SK-N-SH (cell line): ENCODE measurements around the gene MAPRE2. TPM values are rescaled to one million over a fixed set of nuclear protein-coding genes. Genes with fewer than 3 reads are reported as not detected.

Source experiments
- CTCF ChIA-PET: fragments of 300-600, 350-600 bp; formaldehyde crosslinking; extraction: SDS; loops from one replicate; lab custom pipeline; 2021; lab: Yijun Ruan, JAX
- POLR2A ChIA-PET: fragments of 350-600 bp; sonication (Branson Sonifier 250); formaldehyde crosslinking; extraction: SDS; loops from one replicate; lab custom pipeline; 2020; ENCODE audit warnings: antibody characterized with exemption, inconsistent platforms; lab: Yijun Ruan, JAX
- DNase-seq: peaks from one replicate; pipeline ENCODE4 v3.0.0; 2012
- H2AFZ ChIP-seq: fragments of 200-600 bp; sonication (generic); 2 replicates; pipeline ENCODE4 v1.8.1; 2016; ENCODE audit warnings: antibody characterized with exemption, mild to moderate bottlenecking, low read depth
- H3F3A ChIP-seq: fragments of 200-600 bp; sonication (generic); replicated peaks from 2 replicates; pipeline ENCODE3; 2016; ENCODE audit warnings: antibody characterized with exemption, mild to moderate bottlenecking; ENCODE audit not compliant: insufficient read depth
- H3K27ac ChIP-seq, 2 experiments: fragments of 200-500 bp in 1 of 2; fragments of 200-600 bp in 1 of 2; sonication (Bioruptor generic) in 1 of 2; sonication (generic), shearing (Covaris generic) in 1 of 2; 2 replicates each; pipeline versions ENCODE4 v1.5.1 to v1.6.1; 2014 to 2016; ENCODE audit warnings: low read depth in 2 of 2, inconsistent platforms in 1 of 2, low read length in 1 of 2, mild to moderate bottlenecking in 1 of 2, mixed read lengths in 1 of 2
- H3K27me3 ChIP-seq: fragments of 200-600 bp; sonication (generic), shearing (Covaris generic); 2 replicates; pipeline ENCODE4 v1.6.1; 2016; ENCODE audit warnings: mixed run types; ENCODE audit not compliant: insufficient read depth
- H3K36me3 ChIP-seq, 2 experiments: fragments of 200-500 bp in 1 of 2; fragments of 200-600 bp in 1 of 2; sonication (Bioruptor generic) in 1 of 2; sonication (generic) in 1 of 2; replicated peaks in 1 of 2; 2 replicates each; pipeline versions ENCODE3 to v1.5.1; 2014 to 2016; ENCODE audit warnings: low read length in 1 of 2, mild to moderate bottlenecking in 1 of 2; ENCODE audit not compliant: insufficient read depth in 2 of 2, control insufficient read depth in 1 of 2
- H3K4me1 ChIP-seq, 2 experiments: fragments of 200-500 bp in 1 of 2; fragments of 200-600 bp in 1 of 2; sonication (Bioruptor generic) in 1 of 2; sonication (generic), shearing (Covaris generic) in 1 of 2; 2 replicates each; pipeline versions ENCODE4 v1.5.1 to v1.6.1; 2014 to 2016; ENCODE audit warnings: low read depth in 1 of 2, low read length in 1 of 2, mixed run types in 1 of 2; ENCODE audit not compliant: insufficient read depth in 2 of 2, control insufficient read depth in 1 of 2
- H3K4me2 ChIP-seq: fragments of 200-600 bp; sonication (generic), shearing (Covaris generic); 2 replicates; pipeline ENCODE4 v1.6.1; 2017; ENCODE audit warnings: mixed run types
- H3K4me3 ChIP-seq, 2 experiments: fragments of 200-500 bp in 1 of 2; fragments of 200-600 bp in 1 of 2; sonication (Bioruptor generic) in 1 of 2; sonication (generic), shearing (Covaris generic) in 1 of 2; 2 replicates each; pipeline versions ENCODE4 v1.5.1 to v1.8.1; 2014 to 2016; ENCODE audit warnings: low read depth in 2 of 2, inconsistent platforms in 1 of 2, low read length in 1 of 2, mild to moderate bottlenecking in 1 of 2, mixed read lengths in 1 of 2, moderate library complexity in 1 of 2
- H3K79me2 ChIP-seq: fragments of 200-600 bp; sonication (generic); 2 replicates; pipeline ENCODE4 v1.8.1; 2017; ENCODE audit warnings: mild to moderate bottlenecking; ENCODE audit not compliant: insufficient read depth
- H3K9ac ChIP-seq: fragments of 200-600 bp; sonication (generic); 2 replicates; pipeline ENCODE4 v1.6.1; 2017; ENCODE audit warnings: mixed run types
- H3K9me2 ChIP-seq: fragments of 200-600 bp; sonication (generic); 2 replicates; pipeline ENCODE4 v1.6.1; 2017; ENCODE audit warnings: mixed run types
- H3K9me3 ChIP-seq: fragments of 200-600 bp; sonication (generic); 2 replicates; pipeline ENCODE4 v1.6.1; 2017; ENCODE audit warnings: mixed run types, mild to moderate bottlenecking, moderate library complexity
- H4K20me1 ChIP-seq: fragments of 200-600 bp; sonication (generic); 2 replicates; pipeline ENCODE4 v1.6.1; 2017; ENCODE audit warnings: mild to moderate bottlenecking, mixed run types; ENCODE audit not compliant: insufficient read depth
- CHD2 ChIP-seq: fragments of 150-350 bp; IDR thresholded peaks from 2 replicates; pipeline ENCODE4 v1.6.1; 2018; ENCODE audit warnings: low read length; ENCODE audit not compliant: partially characterized antibody
- EP300 ChIP-seq, 2 experiments: IDR thresholded peaks; 2 replicates each; pipeline versions ENCODE4 v1.4.0 to v1.6.1; 2012; ENCODE audit warnings: borderline replicate concordance in 1 of 2, low read depth in 1 of 2, low read length in 1 of 2
- FOSL2 ChIP-seq: IDR thresholded peaks from 2 replicates; pipeline ENCODE4 v1.4.0; 2012; ENCODE audit warnings: low read depth, mild to moderate bottlenecking, moderate library complexity, borderline replicate concordance
- JUND ChIP-seq: IDR thresholded peaks from 2 replicates; pipeline ENCODE4 v1.4.0; 2012
- MEF2A ChIP-seq: IDR thresholded peaks from 2 replicates; pipeline ENCODE4 v1.4.0; 2012; ENCODE audit warnings: low read depth, borderline replicate concordance
- MXI1 ChIP-seq: IDR thresholded peaks from 2 replicates; pipeline ENCODE4 v1.6.1; 2012; ENCODE audit warnings: mild to moderate bottlenecking, low read depth, low read length, improper control_type of control experiment
- NFIC ChIP-seq: IDR thresholded peaks from 2 replicates; pipeline ENCODE4 v1.4.0; 2012; ENCODE audit warnings: borderline replicate concordance
- NRF1 ChIP-seq: IDR thresholded peaks from 2 replicates; pipeline ENCODE4 v1.6.1; 2012; ENCODE audit warnings: low read depth, mild to moderate bottlenecking, low read length
- PBX3 ChIP-seq: IDR thresholded peaks from 2 replicates; pipeline ENCODE4; 2012
- RAD21 ChIP-seq: IDR thresholded peaks from 2 replicates; pipeline ENCODE4 v1.6.1; 2012; ENCODE audit warnings: mild to moderate bottlenecking, low read length
- RXRA ChIP-seq: IDR thresholded peaks from 2 replicates; pipeline ENCODE4 v1.4.0; 2012; ENCODE audit warnings: low read depth, mild to moderate bottlenecking, borderline replicate concordance
- SIN3A ChIP-seq: IDR thresholded peaks from 2 replicates; pipeline ENCODE4 v1.6.1; 2012; ENCODE audit warnings: low read depth, mild to moderate bottlenecking, low read length, moderate library complexity, borderline replicate concordance
- TCF12 ChIP-seq: IDR thresholded peaks from 2 replicates; pipeline ENCODE4 v1.4.0; 2012
- YY1 ChIP-seq: IDR thresholded peaks from 2 replicates; pipeline ENCODE4 v1.4.0; 2012; ENCODE audit warnings: low read depth, mild to moderate bottlenecking
- WGBS: methylation state at CpG from one replicate; pipeline ENCODE4 v1.1.6; 2017; ENCODE audit warnings: low lambda C conversion rate; 5-methylcytosine and 5-hydroxymethylcytosine counted together
- polyA plus RNA-seq, 3 experiments: library from polyadenylated mRNA; depleted of rRNA; stranded (reverse); fragments of >200 nt; gene quantifications; 2 replicates each; pipeline ENCODE4 v1.2.3, GENCODE V29; 2012
- TF ChIP-seq, protein P1 (sequence below): IDR thresholded peaks from 2 replicates; pipeline ENCODE4 v1.4.0; 2012; ENCODE audit warnings: low read depth, borderline replicate concordance
- TF ChIP-seq, protein P2 (sequence below): fragments of 200-600 bp; sonication (generic); IDR thresholded peaks from 2 replicates; pipeline ENCODE4 v1.6.1; 2017; ENCODE audit warnings: antibody characterized with exemption, mild to moderate bottlenecking, moderate library complexity
- TF ChIP-seq, protein P3 (sequence below): IDR thresholded peaks from 2 replicates; pipeline ENCODE4 v1.4.0; 2012; ENCODE audit warnings: low read depth, borderline replicate concordance

MAPRE2 gene
- polyA plus RNA-seq, 1 of the 3 experiments (the other 2 are of a cell fraction): 11.5 TPM

DNA sequence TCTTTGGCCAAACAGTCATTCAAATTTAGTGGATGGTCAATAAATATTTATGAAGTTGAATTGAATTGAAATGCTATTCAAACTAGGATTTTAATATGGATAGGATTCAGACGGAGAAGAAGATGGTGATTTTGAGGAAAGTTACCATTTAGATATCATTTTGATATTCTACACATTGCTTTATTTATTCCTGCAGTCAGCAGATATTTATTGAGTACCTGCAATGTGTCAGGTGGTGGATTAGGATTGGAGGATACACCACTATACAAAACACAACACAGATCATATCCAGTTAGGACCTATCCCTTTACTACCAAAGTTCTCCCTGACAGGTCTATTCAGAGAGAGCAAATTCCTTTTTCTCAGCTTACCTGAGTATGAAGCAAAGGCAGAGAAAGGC is 38.8 kb downstream of the MAPRE2 start:
- H3K27me3 ChIP-seq: no peaks in the 10 kb centered on the region
- DNase-seq: no peak
- H2AFZ ChIP-seq: no peak overlapping the region
- no peak overlapping the region for H3K9ac ChIP-seq
- ChIA-PET POLR2A (no interaction called here), CTCF (interaction anchor here (1.7 to 2.0 kb wide), 2 partner anchors 12 to 39 kb away, joined by 3 to 5 read pairs; partner anchors contain the start of gene MAPRE2)
- no peaks in the 10 kb centered on the region for H3F3A ChIP-seq
- H3K4me3 ChIP-seq: no peak overlapping the region
- TF ChIP-seq, protein P1, sequence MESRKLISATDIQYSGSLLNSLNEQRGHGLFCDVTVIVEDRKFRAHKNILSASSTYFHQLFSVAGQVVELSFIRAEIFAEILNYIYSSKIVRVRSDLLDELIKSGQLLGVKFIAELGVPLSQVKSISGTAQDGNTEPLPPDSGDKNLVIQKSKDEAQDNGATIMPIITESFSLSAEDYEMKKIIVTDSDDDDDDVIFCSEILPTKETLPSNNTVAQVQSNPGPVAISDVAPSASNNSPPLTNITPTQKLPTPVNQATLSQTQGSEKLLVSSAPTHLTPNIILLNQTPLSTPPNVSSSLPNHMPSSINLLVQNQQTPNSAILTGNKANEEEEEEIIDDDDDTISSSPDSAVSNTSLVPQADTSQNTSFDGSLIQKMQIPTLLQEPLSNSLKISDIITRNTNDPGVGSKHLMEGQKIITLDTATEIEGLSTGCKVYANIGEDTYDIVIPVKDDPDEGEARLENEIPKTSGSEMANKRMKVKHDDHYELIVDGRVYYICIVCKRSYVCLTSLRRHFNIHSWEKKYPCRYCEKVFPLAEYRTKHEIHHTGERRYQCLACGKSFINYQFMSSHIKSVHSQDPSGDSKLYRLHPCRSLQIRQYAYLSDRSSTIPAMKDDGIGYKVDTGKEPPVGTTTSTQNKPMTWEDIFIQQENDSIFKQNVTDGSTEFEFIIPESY: no peak
- TF ChIP-seq TCF12 (no peak), NRF1 (no peak), JUND (no peak), RXRA (no peak), FOSL2 (no peak), NFIC (no peak), MXI1 (no peak), YY1 (no peak), EP300 (IDR thresholded peaks at IDR 0.05; ENCODE audit: borderline replicate concordance in 1 of 2, low read depth in 1 of 2, low read length in 1 of 2) (no peak), MEF2A (no peak), PBX3 (no peak), RAD21 (no peak), SIN3A (no peak), CHD2 (no peak)
- TF ChIP-seq, protein P2, sequence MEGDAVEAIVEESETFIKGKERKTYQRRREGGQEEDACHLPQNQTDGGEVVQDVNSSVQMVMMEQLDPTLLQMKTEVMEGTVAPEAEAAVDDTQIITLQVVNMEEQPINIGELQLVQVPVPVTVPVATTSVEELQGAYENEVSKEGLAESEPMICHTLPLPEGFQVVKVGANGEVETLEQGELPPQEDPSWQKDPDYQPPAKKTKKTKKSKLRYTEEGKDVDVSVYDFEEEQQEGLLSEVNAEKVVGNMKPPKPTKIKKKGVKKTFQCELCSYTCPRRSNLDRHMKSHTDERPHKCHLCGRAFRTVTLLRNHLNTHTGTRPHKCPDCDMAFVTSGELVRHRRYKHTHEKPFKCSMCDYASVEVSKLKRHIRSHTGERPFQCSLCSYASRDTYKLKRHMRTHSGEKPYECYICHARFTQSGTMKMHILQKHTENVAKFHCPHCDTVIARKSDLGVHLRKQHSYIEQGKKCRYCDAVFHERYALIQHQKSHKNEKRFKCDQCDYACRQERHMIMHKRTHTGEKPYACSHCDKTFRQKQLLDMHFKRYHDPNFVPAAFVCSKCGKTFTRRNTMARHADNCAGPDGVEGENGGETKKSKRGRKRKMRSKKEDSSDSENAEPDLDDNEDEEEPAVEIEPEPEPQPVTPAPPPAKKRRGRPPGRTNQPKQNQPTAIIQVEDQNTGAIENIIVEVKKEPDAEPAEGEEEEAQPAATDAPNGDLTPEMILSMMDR: no peak
- TF ChIP-seq, protein P3, sequence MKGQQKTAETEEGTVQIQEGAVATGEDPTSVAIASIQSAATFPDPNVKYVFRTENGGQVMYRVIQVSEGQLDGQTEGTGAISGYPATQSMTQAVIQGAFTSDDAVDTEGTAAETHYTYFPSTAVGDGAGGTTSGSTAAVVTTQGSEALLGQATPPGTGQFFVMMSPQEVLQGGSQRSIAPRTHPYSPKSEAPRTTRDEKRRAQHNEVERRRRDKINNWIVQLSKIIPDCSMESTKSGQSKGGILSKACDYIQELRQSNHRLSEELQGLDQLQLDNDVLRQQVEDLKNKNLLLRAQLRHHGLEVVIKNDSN: no peak
- WGBS: 90% methylated on average over 1 of the region's 1 CpG
- no peaks in the 10 kb centered on the region for H3K36me3 ChIP-seq
- peaks cover 11 to 15% of the 10 kb centered on the region in 2 experiments; a peak in 3 of 4 replicates for H3K4me1 ChIP-seq
- H3K27ac ChIP-seq: no peak overlapping the region
- H3K9me2 ChIP-seq: no peaks in the 10 kb centered on the region
- no peaks in the 10 kb centered on the region for H4K20me1 ChIP-seq
- no peak overlapping the region for H3K4me2 ChIP-seq
- H3K9me3 ChIP-seq: no peaks in the 10 kb centered on the region
- H3K79me2 ChIP-seq: no peaks in the 10 kb centered on the region
